Measurements from ENCODE around the gene SERF2.

- TF ChIP-seq CTCF (IDR thresholded peaks at IDR 0.05) (no peak), POLR2AphosphoS5 (IDR thresholded peaks at IDR 0.05; ENCODE audit: low read depth, low read length) (peak; percentile 98)
These were observed 32.5 kb downstream of the SERF2 start, which contains the start of gene MFAP1 for GRCh38 chr15:43824302-43825246.
